WI38 (cell line): ENCODE data around the gene CCDC92.

Experiments used
- H3K4me3 ChIP-seq: 2 replicates; pipeline ENCODE4 v1.5.1; 2011; ENCODE audit warnings: low read depth, mild to moderate bottlenecking, control low read depth, low read length
- TF ChIP-seq, protein P1 (sequence below): IDR thresholded peaks from 2 replicates; pipeline ENCODE4 v1.5.1; 2012; ENCODE audit warnings: low read depth, mild to moderate bottlenecking, control low read depth, low read length

The CCDC92 gene

DNA sequence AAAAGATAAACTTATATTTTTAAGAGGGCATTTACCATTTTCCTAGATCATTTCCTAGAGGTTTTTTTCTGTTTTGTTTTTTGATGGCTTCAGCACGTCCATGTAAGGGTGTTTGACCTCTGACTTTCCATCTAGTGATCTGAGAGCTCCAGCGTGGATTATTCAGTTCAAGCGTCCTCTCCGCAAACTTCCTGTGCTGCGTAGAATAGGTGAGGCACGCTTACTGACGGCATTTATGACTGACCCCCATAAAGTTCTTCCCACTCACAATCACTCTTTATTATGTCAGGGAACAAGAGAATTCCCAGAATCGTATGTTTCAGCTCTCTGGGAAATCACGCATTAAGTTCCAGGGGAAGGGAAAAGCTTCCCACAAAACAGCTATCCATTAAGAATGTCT, 16.4 kb downstream of the CCDC92 start:
- H3K4me3 ChIP-seq: no peak overlapping the region
- TF ChIP-seq, protein P1, sequence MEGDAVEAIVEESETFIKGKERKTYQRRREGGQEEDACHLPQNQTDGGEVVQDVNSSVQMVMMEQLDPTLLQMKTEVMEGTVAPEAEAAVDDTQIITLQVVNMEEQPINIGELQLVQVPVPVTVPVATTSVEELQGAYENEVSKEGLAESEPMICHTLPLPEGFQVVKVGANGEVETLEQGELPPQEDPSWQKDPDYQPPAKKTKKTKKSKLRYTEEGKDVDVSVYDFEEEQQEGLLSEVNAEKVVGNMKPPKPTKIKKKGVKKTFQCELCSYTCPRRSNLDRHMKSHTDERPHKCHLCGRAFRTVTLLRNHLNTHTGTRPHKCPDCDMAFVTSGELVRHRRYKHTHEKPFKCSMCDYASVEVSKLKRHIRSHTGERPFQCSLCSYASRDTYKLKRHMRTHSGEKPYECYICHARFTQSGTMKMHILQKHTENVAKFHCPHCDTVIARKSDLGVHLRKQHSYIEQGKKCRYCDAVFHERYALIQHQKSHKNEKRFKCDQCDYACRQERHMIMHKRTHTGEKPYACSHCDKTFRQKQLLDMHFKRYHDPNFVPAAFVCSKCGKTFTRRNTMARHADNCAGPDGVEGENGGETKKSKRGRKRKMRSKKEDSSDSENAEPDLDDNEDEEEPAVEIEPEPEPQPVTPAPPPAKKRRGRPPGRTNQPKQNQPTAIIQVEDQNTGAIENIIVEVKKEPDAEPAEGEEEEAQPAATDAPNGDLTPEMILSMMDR: no peak

DNA sequence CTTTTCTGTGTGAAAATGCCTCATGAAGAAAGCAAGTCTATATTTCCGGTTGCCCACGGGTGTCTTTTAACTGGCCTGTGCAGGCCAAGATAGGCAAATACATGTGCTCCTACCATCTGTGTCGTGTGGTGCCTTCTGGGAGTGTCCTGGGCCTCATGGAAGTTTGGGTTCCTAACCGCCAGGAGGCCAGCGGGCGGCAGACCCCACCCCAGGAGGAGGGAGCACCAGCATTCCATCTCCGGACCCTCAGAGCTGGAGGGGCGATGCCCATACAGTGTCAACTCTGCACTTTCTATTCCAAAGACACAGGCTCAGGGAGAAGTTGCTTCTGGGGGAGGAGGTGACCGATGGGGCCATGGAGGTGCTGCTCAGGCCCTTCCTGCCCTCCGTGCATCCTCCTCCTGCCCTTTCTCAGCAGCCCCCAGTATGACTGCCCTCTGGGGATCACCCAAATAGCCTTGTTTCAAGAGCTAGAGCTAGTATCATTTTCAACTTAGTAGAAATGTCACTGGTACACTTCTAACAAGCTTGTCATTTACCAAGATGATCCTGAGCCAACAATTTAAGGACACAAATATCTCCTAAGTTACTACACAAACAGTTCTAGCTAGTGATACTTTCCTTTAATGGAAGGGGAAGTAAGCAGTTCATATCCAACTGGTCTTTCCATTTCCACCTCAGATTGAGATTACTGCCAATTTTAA, 17.8 kb downstream of the CCDC92 start:
- TF ChIP-seq, protein P1: no peak
- no peak overlapping the region for H3K4me3 ChIP-seq

DNA sequence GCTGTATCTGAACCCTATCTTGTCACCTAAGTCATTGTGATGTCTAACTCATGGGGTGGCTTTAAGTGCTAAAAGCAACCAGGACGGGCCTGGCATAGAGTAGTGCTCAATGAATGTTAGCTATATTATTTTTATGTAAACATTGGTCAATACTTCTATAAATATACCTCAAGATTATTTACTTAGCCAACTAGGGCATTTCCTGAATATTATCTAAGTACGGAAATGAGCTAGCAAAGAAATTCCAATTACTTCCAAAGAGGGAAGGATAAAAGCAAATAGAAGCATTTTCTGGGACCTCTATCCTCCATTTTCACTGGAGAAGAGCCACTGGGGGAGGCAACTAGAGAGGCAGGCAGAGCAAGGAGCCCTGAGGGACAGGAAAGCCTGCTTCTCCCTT, 20.6 kb downstream of the CCDC92 start:
- no peak overlapping the region for H3K4me3 ChIP-seq
- TF ChIP-seq, protein P1: no peak

DNA sequence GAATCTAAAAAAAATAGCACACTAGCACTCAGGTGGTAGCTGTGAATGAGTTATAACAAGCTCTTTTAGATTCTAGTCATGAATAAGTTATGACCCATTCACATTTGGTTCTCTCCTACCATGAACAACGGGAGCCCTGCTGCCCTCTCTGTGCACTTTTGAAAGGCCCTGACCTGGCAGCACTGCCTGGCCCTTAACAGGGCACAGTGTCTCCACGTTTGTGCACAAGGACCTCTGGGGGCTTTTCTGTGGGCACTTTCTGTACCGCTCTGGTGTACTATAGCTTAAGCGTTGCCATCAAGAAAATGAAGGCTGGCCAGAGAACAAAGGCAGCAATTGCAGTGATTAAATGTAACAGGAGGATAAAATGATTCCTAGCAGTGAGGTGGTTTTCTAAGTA, 21.2 kb downstream of the CCDC92 start:
- H3K4me3 ChIP-seq: no peak overlapping the region

DNA sequence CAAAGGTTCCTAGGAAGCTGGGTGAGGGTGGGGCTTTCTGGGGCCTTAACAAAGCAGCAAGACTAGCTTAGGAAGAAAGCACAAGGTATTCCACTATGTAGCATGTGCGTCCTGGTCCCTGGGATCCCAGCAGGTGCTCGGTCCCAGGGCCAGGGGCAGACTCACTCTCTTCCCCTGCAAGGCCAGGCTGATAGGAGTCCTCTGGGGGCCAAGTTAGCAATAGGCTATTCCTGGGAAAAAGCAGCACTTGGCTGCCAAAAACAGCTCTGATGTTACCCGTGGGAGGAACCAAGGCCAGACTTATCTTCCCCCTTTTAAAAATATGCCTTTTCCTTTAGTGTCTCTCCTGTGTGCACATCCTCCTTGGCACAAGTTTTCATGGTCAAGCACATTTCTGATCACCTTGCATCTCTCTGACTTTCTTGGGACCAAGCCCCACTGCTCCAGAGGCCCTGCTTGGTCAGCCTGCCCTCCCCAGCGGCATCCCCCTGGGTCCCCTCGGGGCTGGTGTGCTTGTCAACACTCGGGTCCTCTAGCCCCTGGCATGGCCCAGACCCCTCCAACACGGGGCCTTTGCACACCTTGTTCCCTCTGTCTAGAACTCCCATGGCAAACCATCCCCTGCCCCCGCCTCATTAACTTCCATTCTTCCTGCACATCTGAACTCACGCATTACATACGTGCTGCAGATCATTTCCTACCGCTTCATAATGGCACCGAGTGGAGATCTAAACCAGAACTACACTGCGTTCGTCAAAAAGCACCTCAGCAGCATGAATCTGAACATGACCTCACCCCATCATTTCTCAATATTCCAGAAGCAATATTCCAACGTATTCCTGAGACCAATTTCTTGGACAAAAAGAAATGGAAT, 21.9 kb downstream of the CCDC92 start:
- TF ChIP-seq, protein P1: no peak

More for the DNA sequence above, 21.2 kb downstream of the CCDC92 start:
- TF ChIP-seq, protein P1: no peak

DNA sequence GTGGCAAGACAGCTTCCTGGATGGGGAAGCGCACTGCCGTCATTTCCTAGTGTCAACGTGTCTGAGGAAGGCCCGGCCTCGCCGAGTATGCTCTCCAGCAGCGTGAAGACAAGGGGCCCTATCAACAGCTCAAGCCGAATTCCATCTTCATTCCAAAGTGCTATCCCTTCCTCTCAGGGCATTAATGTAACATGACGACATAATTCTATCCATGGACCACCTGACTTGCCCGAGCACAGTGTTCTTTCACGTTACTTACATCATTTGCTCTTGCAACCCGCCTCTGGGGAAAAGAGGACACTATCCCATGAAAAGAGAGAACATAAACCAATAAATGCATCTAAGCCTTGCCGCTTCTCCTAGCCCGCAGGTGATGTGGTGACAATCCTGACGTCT, 22.9 kb downstream of the CCDC92 start:
- H3K4me3 ChIP-seq: no peak overlapping the region
- TF ChIP-seq, protein P1: no peak

More for the DNA sequence above, 21.9 kb downstream of the CCDC92 start:
- no peak overlapping the region for H3K4me3 ChIP-seq
